MG63 (cell line): ENCODE measurements around the gene FOXO3. TPM values are rescaled to one million over a fixed set of nuclear protein-coding genes. Genes with fewer than 3 reads are reported as not detected.
"Not testable (repeated sequence)": the region's sequence is repeated elsewhere in the genome, so short reads cannot be mapped to it uniquely, and the experiment has no call there.

Experiments used
- DNase-seq: peaks from one replicate; pipeline ENCODE4 v3.0.0-alpha.2; 2020
- H3K27me3 ChIP-seq: fragments of 250-450 bp; sonication (Bioruptor Pico); 2 replicates; pipeline ENCODE4 v1.5.1; 2020; ENCODE audit warnings: mild to moderate bottlenecking, moderate library complexity
- H3K36me3 ChIP-seq: fragments of 250-450 bp; sonication (Bioruptor Pico); 2 replicates; pipeline ENCODE4 v1.5.1; 2020; ENCODE audit warnings: mild to moderate bottlenecking, moderate library complexity
- H3K4me3 ChIP-seq: fragments of 250-450 bp; sonication (Bioruptor Pico); 2 replicates; pipeline ENCODE4 v1.5.1; 2020; ENCODE audit warnings: mild to moderate bottlenecking, moderate library complexity
- H3K9me3 ChIP-seq: fragments of 250-450 bp; sonication (Bioruptor Pico); 2 replicates; pipeline ENCODE4 v1.5.1; 2020; ENCODE audit warnings: mild to moderate bottlenecking, moderate library complexity
- total RNA-seq: library from RNA; depleted of rRNA; stranded (reverse); fragments of >200 nt; shearing (Covaris generic); gene quantifications from 2 replicates; pipeline ENCODE4 v1.2.3, GENCODE V29; 2014; ENCODE audit warnings: low replicate concordance

The FOXO3 gene
- total RNA-seq, 1 experiment from 2014 or later: 14.9 TPM

- no peak overlapping the region for H3K4me3 ChIP-seq
- no peak for DNase-seq
- H3K36me3 ChIP-seq: peaks cover 5% of the 10 kb centered on the region
- no peaks in the 10 kb centered on the region for H3K27me3 ChIP-seq
- no peaks in the 10 kb centered on the region for H3K9me3 ChIP-seq
Observed at GRCh38 chr6:108672641-108673040, 111.9 kb downstream of the FOXO3 start.

- Histone ChIP-seq H3K4me3 (no peak overlapping the region), H3K36me3 (peaks cover 4% of the 10 kb centered on the region), H3K9me3 (no peaks in the 10 kb centered on the region), H3K27me3 (no peaks in the 10 kb centered on the region)
- DNase-seq: no peak
Observed at GRCh38 chr6:108673153-108673552, 112.4 kb downstream of the FOXO3 start.

DNA sequence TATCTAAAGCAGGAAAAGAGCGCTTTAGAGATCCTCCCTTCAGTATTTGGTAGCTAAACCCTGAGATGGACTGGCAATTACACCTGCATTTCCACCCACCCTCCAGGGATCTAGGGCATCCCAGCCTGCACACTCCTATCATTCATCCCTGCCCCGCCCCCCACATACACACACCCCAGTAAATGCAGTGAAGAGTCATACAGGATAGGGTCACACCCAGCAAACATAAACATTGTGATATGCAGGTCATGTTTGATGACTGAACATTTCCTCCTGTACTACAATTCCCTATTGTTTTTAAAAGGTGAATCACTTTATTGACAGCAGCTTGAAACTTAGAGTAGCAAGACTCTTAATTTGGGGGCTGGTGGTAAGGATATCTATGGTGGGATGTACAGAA lies 112.9 kb downstream of the FOXO3 start:
- peaks cover 4% of the 10 kb centered on the region for H3K36me3 ChIP-seq
- no peaks in the 10 kb centered on the region for H3K27me3 ChIP-seq
- H3K4me3 ChIP-seq: no peak overlapping the region
- H3K9me3 ChIP-seq: no peaks in the 10 kb centered on the region
- DNase-seq: peak; percentile 38

DNA sequence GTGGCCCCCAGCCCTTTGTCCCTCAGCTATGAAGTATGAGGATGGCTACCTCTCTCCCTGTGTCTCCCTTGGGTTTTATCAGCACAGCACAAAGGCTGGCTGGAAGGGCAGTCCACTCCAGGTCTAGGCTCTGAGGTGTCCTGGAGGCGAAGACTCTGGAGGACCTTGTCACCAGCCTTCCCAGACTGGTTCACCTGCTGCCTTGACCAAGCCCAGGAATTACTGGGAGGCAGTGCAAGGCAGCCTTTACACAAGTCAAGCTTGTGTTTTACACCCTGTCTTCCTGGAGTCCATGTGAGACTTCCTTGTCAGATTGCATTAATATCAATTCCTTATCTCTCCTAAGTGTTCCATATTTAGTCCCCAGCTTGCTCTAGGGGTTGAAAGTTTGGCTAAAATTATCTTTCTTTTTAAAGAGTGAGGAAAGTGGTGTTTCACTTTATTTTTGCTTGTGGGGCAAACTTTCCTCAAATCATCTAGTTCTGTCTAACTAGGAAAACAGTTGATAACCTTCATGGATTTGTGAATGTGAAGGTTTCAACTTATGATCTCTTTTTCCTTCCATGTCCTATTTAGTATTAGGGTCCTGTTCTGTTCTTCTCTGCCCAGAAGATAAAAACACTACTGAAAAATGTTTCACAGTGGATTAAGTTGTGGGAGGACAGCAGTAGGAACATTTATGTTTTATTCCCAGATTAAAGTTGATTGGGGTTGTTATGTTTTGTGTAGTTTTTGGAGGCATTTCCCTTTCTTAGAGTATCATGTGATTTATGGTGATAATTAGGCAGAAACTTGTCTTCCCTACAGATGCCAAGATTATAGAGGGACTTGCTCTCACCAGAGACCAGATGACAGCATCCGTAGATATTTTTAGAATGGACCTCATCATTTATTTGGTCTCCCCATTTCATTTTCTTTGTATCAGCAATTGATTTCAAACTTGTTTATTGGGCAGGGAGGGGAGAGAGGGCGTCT lies 114.8 kb downstream of the FOXO3 start:
- no peaks in the 10 kb centered on the region for H3K27me3 ChIP-seq
- no peak overlapping the region for H3K4me3 ChIP-seq
- peaks cover 7% of the 10 kb centered on the region for H3K36me3 ChIP-seq
- no peak for DNase-seq
- no peaks in the 10 kb centered on the region for H3K9me3 ChIP-seq

- no peak for DNase-seq
- Histone ChIP-seq H3K4me3 (no peak overlapping the region), H3K9me3 (no peaks in the 10 kb centered on the region), H3K36me3 (peaks cover 7% of the 10 kb centered on the region), H3K27me3 (no peaks in the 10 kb centered on the region)
Observed at GRCh38 chr6:108676555-108676954, 115.8 kb downstream of the FOXO3 start.

- Histone ChIP-seq H3K27me3 (no peaks in the 10 kb centered on the region), H3K4me3 (no peak overlapping the region), H3K9me3 (no peaks in the 10 kb centered on the region), H3K36me3 (peaks cover 13% of the 10 kb centered on the region)
- DNase-seq: no peak
Observed at GRCh38 chr6:108677357-108677756, 116.6 kb downstream of the FOXO3 start.

DNA sequence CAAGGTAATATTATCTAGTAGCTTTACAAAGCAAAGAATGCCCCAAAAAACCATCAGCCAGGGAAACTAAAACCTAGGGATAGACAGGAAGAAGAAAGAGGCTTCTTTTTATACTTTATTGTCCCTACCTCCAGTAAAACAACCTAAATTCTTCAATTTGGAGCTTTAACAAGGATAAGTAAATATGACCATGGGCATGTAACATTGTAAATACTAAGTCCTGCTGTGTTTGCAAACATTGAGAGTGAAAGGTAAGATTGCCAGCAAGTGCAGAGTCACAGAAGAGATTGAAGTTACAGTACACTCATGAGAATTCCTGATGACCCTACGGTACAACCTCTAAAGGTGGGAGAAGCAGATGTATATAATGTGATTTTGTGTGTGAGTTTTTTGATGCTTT lies 117.2 kb downstream of the FOXO3 start:
- Histone ChIP-seq H3K27me3 (no peaks in the 10 kb centered on the region), H3K4me3 (no peak overlapping the region), H3K36me3 (peaks cover 13% of the 10 kb centered on the region), H3K9me3 (no peaks in the 10 kb centered on the region)
- DNase-seq: no peak

- H3K36me3 ChIP-seq: peaks cover 15% of the 10 kb centered on the region
- not testable (repeated sequence) for H3K27me3 ChIP-seq, H3K9me3 ChIP-seq, H3K4me3 ChIP-seq, DNase-seq
Observed at GRCh38 chr6:108680314-108680713, 119.6 kb downstream of the FOXO3 start.

GRCh38 chr6:108681721-108682120 lies 121.0 kb downstream of the FOXO3 start:
- not testable (repeated sequence) for DNase-seq

DNA sequence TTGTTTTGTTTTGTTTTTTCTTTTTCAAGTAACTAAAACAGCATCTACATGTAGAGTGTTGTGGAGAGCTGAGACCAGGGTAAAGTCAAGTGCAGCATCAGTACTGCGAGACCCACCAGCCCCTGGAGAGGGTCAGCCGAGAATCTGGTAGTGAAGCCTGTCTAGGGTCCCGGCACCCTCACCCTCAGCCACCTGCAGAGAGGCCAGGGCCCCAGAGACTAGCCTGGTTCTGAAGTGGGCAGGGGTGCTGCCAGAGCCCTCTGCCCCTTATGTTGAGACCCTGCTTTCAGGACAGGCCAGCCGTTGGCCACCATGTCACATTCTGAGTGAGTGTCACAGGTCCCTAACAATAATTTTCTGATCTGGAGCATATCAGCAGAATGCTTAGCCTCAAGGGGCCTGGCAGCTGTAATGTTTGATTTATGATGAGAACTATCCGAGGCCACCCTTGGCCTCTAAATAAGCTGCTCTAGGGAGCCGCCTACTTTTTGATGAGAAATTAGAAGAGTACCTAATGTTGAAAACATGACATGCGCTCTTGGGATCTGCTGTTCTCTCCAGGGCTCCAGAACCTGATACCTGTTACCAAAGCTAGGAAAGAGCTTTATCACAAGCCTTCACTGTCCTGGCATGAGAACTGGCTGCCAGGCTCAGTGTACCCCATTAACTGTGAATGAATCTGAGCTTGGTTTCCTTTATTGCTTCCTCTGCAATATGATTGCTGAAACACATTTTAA lies 121.8 kb downstream of the FOXO3 start:
- DNase-seq, H3K27me3 ChIP-seq, H3K9me3 ChIP-seq, H3K4me3 ChIP-seq: not testable (repeated sequence)
- H3K36me3 ChIP-seq: peaks cover 20% of the 10 kb centered on the region

More at GRCh38 chr6:108681721-108682120, 121.0 kb downstream of the FOXO3 start:
- not testable (repeated sequence) for H3K9me3 ChIP-seq, H3K4me3 ChIP-seq, H3K27me3 ChIP-seq
- H3K36me3 ChIP-seq: peaks cover 21% of the 10 kb centered on the region

- peaks cover 27% of the 10 kb centered on the region for H3K36me3 ChIP-seq
- H3K9me3 ChIP-seq, H3K4me3 ChIP-seq, DNase-seq, H3K27me3 ChIP-seq: not testable (repeated sequence)
Observed at GRCh38 chr6:108683976-108684375, 123.3 kb downstream of the FOXO3 start.

DNA sequence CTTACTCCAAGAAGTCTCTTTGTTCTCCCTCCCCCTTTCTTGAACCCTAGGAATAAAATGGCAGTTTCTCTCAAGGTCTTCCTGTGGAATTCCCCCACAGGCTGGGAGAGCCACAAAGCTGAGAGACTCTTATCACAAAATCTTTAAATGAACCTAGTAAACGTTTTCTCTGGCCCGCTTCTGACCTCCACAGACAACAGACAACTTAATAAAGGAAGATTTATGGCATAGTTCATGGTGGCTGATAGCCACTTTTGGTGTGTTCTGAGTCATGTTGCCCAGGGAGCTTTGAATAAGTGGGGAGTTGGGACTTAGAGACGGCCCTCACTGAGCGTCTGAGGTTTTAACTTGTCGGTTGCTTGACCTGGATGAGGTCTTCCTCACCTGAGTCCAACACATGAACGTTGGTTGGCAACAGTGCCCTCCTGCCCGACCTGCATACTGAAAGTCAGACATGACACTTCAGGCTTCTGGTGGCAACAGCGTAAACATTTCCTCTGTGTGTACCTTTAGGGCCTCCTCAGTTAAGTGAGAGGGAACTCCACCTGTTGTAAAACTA lies 124.1 kb downstream of the FOXO3 start:
- Histone ChIP-seq H3K36me3 (peaks cover 28% of the 10 kb centered on the region), H3K9me3 (no peaks in the 10 kb centered on the region), H3K4me3 (no peak overlapping the region), H3K27me3 (no peaks in the 10 kb centered on the region)
- no peak for DNase-seq

DNA sequence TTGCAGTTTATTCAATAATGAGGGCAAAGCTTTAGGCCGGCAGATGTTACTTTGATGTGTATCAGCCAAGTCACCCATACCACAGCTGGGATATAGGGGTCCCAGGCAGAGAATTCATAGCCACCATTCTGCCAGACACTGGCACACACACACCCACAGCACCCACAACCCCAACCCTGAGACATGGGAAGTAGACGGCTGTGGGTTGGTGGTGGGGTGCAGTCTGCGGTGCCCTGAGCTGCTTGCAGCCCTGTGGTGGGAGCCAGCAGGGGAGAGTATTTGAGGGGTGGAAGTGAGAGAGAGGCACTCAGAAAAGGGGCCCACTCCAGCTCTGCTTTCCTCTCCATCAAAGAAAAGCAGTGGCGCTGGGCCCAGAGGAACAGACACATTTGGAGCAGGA lies 125.3 kb downstream of the FOXO3 start:
- Histone ChIP-seq H3K4me3 (no peak overlapping the region), H3K9me3 (no peaks in the 10 kb centered on the region), H3K36me3 (peaks cover 31% of the 10 kb centered on the region), H3K27me3 (no peaks in the 10 kb centered on the region)
- no peak for DNase-seq

- no peak overlapping the region for H3K4me3 ChIP-seq
- H3K36me3 ChIP-seq: peaks cover 30% of the 10 kb centered on the region
- H3K9me3 ChIP-seq: no peaks in the 10 kb centered on the region
- no peak for DNase-seq
- no peaks in the 10 kb centered on the region for H3K27me3 ChIP-seq
Observed at GRCh38 chr6:108686896-108687295, 126.2 kb downstream of the FOXO3 start.

DNA sequence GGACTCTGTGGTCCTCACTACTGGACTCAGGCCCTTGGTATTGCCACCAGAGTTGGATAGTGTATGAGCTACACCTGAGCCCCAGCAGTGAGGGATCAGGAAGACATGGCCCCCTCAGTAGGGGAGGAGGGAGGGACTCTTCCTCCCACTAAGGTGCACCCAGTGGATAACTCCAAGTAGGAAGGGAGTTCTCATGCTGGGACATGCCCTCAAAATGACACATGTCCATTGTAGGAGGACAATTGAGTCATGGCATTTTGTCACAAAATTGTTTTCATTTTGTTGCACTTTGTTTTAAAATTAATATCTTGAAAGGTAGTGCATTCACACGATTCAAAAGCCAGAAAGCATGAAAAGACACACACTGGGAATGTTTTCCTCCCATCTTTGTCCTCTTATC lies 127.2 kb downstream of the FOXO3 start:
- no peaks in the 10 kb centered on the region for H3K9me3 ChIP-seq
- no peaks in the 10 kb centered on the region for H3K27me3 ChIP-seq
- H3K4me3 ChIP-seq: no peak overlapping the region
- DNase-seq: no peak
- H3K36me3 ChIP-seq: peaks cover 25% of the 10 kb centered on the region

- H3K4me3 ChIP-seq: no peak overlapping the region
- peak; percentile 97 for DNase-seq
- H3K36me3 ChIP-seq: peaks cover 25% of the 10 kb centered on the region
- H3K9me3 ChIP-seq: no peaks in the 10 kb centered on the region
- no peaks in the 10 kb centered on the region for H3K27me3 ChIP-seq
Observed at GRCh38 chr6:108689272-108690161, 128.8 kb downstream of the FOXO3 start.
